ENCODE data around the gene MFAP4. TPM values are rescaled to one million over a fixed set of nuclear protein-coding genes. Genes with fewer than 3 reads are reported as not detected.

The MFAP4 gene
- total and polyA plus RNA-seq, 2 donors (not counting 1 experiment from before 2014, with no cell fraction given), result not detected

DNA sequence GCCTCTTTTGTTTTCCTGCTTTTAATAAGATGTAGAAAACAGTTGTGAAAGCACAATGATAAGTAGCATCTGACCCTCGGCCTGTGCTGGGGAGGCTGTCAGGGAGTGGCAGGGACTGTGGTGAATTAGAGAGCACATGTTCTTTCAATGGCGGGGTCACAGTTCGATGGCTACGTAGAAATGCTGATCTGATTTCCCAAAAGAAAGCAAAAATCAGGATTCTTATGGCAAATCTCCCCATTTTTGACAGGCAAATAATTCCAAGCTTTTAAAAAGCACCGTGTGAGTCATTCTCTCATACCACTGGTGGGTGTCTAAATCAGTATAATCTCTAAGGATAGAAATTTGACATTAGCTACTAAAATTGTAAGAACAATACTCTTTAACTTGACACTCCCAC lies 12.9 kb downstream of the MFAP4 start:
- TF ChIP-seq EZH2 (IDR thresholded peaks at IDR 0.05; ENCODE audit: borderline replicate concordance, insufficient read depth, low read depth, low read length, poor library complexity, severe bottlenecking), result no peak
- TF ChIP-seq, protein P1, sequence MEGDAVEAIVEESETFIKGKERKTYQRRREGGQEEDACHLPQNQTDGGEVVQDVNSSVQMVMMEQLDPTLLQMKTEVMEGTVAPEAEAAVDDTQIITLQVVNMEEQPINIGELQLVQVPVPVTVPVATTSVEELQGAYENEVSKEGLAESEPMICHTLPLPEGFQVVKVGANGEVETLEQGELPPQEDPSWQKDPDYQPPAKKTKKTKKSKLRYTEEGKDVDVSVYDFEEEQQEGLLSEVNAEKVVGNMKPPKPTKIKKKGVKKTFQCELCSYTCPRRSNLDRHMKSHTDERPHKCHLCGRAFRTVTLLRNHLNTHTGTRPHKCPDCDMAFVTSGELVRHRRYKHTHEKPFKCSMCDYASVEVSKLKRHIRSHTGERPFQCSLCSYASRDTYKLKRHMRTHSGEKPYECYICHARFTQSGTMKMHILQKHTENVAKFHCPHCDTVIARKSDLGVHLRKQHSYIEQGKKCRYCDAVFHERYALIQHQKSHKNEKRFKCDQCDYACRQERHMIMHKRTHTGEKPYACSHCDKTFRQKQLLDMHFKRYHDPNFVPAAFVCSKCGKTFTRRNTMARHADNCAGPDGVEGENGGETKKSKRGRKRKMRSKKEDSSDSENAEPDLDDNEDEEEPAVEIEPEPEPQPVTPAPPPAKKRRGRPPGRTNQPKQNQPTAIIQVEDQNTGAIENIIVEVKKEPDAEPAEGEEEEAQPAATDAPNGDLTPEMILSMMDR (IDR thresholded peaks at IDR 0.05), result no peak
- peaks cover 0 to 4% of the 10 kb centered on the region in 2 experiments for H3K36me3 ChIP-seq (replicated peaks in 1 of 2; ENCODE audit: control extremely low read depth in 1 of 2, control insufficient read depth in 1 of 2, extremely low read depth in 1 of 2, insufficient read depth in 2 of 2, low read length in 1 of 2)
- WGBS (ENCODE audit: insufficient coverage), result 100% methylated on average over 3 of the region's 5 CpGs
- H4K20me1 ChIP-seq (ENCODE audit: control insufficient read depth, insufficient read depth, low read length, poor library complexity, severe bottlenecking), result no peaks in the 10 kb centered on the region
- H3K27me3 ChIP-seq (replicated peaks in 1 of 4; ENCODE audit: control extremely low read depth in 1 of 4, control insufficient read depth in 3 of 4, insufficient read depth in 4 of 4, low read length in 3 of 4), result no peaks in the 10 kb centered on the region
- Mint-ChIP-seq H3K4me3 (no peak overlapping the region), H3K27me3 (no peaks in the 10 kb centered on the region), H3K4me1 (peaks cover 59% of the 10 kb centered on the region), H3K27ac (no peak overlapping the region), H3K9me3 (ENCODE audit: insufficient read depth) (no peaks in the 10 kb centered on the region)
- CTCF ChIA-PET, result interaction anchor here (1.0 to 4.1 kb wide), 2 partner anchors 8 to 11 kb away, joined by 4 to 22 read pairs; partner anchors contain the start of gene B9D1
- H3K9ac ChIP-seq (ENCODE audit: low read length), result no peak overlapping the region
- peaks cover 0 to 4% (median 0%) of the 10 kb centered on the region in 3 donors for H3K9me3 ChIP-seq (ENCODE audit: control extremely low read depth in 1 of 3, control insufficient read depth in 2 of 3, insufficient read depth in 1 of 3, low read length in 2 of 3)
- no peak overlapping the region for H2AFZ ChIP-seq (ENCODE audit: insufficient read depth, low read depth, low read length, poor library complexity, severe bottlenecking)
- DNase-seq (no peak), ATAC-seq (ENCODE audit: low read depth) (no peak)
- no peak overlapping the region for H3K4me2 ChIP-seq (replicated peaks; ENCODE audit: low read depth, low read length, poor library complexity, severe bottlenecking)
- intact Hi-C loops (cut with micrococcal nuclease), result loop anchor here (10.0 kb wide), 1 partner anchor 519 kb away; the partner anchor contains the start of gene PRPSAP2
- no peak overlapping the region for H3K4me3 ChIP-seq (ENCODE audit: control extremely low read depth in 1 of 5, extremely low read depth in 1 of 5, insufficient read depth in 1 of 5, low read depth in 2 of 5, low read length in 4 of 5)
- peaks cover 26% of the 10 kb centered on the region for H3K79me2 ChIP-seq (ENCODE audit: control insufficient read depth, insufficient read depth, low read length)
- peaks cover 49 to 58% of the 10 kb centered on the region in 2 donors for H3K4me1 ChIP-seq (ENCODE audit: control insufficient read depth in 2 of 2, insufficient read depth in 2 of 2, low read length in 2 of 2)
- H3K27ac ChIP-seq (ENCODE audit: low read length in 2 of 2), result no peak overlapping the region
- POLR2A ChIA-PET, result no interaction called here

DNA sequence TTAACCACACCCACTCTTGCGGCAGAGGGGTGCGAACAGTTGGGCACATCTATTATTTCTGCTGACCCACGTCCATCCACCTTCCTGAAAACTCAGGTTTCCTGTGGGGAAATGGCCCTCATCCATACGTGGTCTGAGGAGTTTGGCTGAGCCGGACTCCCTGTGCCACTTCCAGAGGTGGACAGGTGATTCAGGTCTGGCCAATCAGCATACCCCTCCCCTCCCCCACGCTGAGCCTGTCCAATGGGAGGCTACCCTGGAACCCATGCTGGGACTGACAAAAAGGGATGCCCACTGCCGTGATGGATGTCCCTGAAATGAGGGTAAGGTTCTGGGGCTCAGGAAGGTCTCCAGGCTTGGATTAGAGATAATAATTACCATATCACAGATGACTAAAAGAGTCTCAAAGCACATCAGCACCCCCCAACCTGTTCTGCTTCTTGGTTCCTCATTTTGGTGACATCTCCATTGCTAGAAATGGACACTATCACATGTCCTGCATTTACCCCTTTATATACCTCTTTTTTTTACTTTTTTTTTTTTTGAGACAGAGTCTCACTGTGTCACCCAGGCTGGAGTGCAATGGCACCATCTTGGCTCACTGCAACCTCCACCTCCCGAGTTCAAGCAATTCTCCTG lies 14.0 kb downstream of the MFAP4 start:
- TF ChIP-seq EZH2 (IDR thresholded peaks at IDR 0.05; ENCODE audit: borderline replicate concordance, insufficient read depth, low read depth, low read length, poor library complexity, severe bottlenecking), result no peak
- TF ChIP-seq, protein P1 (IDR thresholded peaks at IDR 0.05), result no peak
- POLR2A ChIA-PET, result interaction anchor here (0.7 kb wide), 1 partner anchor 136 kb away, joined by 5 read pairs; no protein-coding TSS in a partner anchor
- peaks cover 60% of the 10 kb centered on the region for H3K4me1 Mint-ChIP-seq

More for the DNA sequence above, 14.0 kb downstream of the MFAP4 start:
- no peak overlapping the region for H3K9ac ChIP-seq (ENCODE audit: low read length)
- no peak overlapping the region for H3K27ac ChIP-seq (ENCODE audit: low read length in 2 of 2)
- intact Hi-C loops (cut with micrococcal nuclease), result loop anchor here (10.0 kb wide), 1 partner anchor 518 kb away; the partner anchor contains the start of gene PRPSAP2
- peaks cover 44 to 55% of the 10 kb centered on the region in 2 donors for H3K4me1 ChIP-seq (ENCODE audit: control insufficient read depth in 2 of 2, insufficient read depth in 2 of 2, low read length in 2 of 2)
- 84% methylated on average over 6 of the region's 8 CpGs for WGBS (ENCODE audit: insufficient coverage)
- Mint-ChIP-seq H3K4me3 (no peak overlapping the region), H3K27me3 (no peaks in the 10 kb centered on the region), H3K9me3 (ENCODE audit: insufficient read depth) (no peaks in the 10 kb centered on the region), H3K27ac (no peak overlapping the region)
- no peak overlapping the region for H3K4me3 ChIP-seq (ENCODE audit: control extremely low read depth in 1 of 5, extremely low read depth in 1 of 5, insufficient read depth in 1 of 5, low read depth in 2 of 5, low read length in 4 of 5)
- DNase-seq, result no peak
- no peaks in the 10 kb centered on the region for H3K27me3 ChIP-seq (replicated peaks in 1 of 4; ENCODE audit: control extremely low read depth in 1 of 4, control insufficient read depth in 3 of 4, insufficient read depth in 4 of 4, low read length in 3 of 4)
- H3K36me3 ChIP-seq (replicated peaks in 1 of 2; ENCODE audit: control extremely low read depth in 1 of 2, control insufficient read depth in 1 of 2, extremely low read depth in 1 of 2, insufficient read depth in 2 of 2, low read length in 1 of 2), result peaks cover 0 to 4% of the 10 kb centered on the region in 2 experiments
- peak overlapping the region; percentile 31 for H3K4me2 ChIP-seq (replicated peaks; ENCODE audit: low read depth, low read length, poor library complexity, severe bottlenecking)
- H4K20me1 ChIP-seq (ENCODE audit: control insufficient read depth, insufficient read depth, low read length, poor library complexity, severe bottlenecking), result no peaks in the 10 kb centered on the region
- ATAC-seq (ENCODE audit: low read depth), result no peak
- CTCF ChIA-PET, result interaction anchor here (4.1 kb wide), 1 partner anchor 10 kb away, joined by 22 read pairs; the partner anchor contains the start of gene B9D1
- H3K79me2 ChIP-seq (ENCODE audit: control insufficient read depth, insufficient read depth, low read length), result peaks cover 22% of the 10 kb centered on the region
- H2AFZ ChIP-seq (ENCODE audit: insufficient read depth, low read depth, low read length, poor library complexity, severe bottlenecking), result no peak overlapping the region
- peaks cover 0 to 4% (median 0%) of the 10 kb centered on the region in 3 donors for H3K9me3 ChIP-seq (ENCODE audit: control extremely low read depth in 1 of 3, control insufficient read depth in 2 of 3, insufficient read depth in 1 of 3, low read length in 2 of 3)
